Measurements from ENCODE around the gene DNAJB8.

DNAJB8 gene

GRCh38 chr3:128415773-128416577 lies 50.7 kb downstream of the DNAJB8 start:
- Histone ChIP-seq H3K9me3 (ENCODE audit: control insufficient read depth, insufficient read depth, low read length) (no peaks in the 10 kb centered on the region), H3K36me3 (ENCODE audit: control insufficient read depth, low read length) (no peaks in the 10 kb centered on the region), H3F3A (ENCODE audit: control insufficient read depth, insufficient read depth) (no peaks in the 10 kb centered on the region), H3K79me2 (ENCODE audit: control insufficient read depth, low read length) (no peaks in the 10 kb centered on the region), H3K9me2 (replicated peaks; ENCODE audit: control insufficient read depth, low read length) (no peaks in the 10 kb centered on the region), H3K4me3 (ENCODE audit: low read length) (no peak overlapping the region), H3K27ac (ENCODE audit: low read depth, low read length) (no peak overlapping the region), H3K4me2 (ENCODE audit: low read length) (no peak overlapping the region), H3K4me1 (ENCODE audit: control insufficient read depth, low read length) (no peaks in the 10 kb centered on the region), H3K27me3 (ENCODE audit: control insufficient read depth, low read length) (no peaks in the 10 kb centered on the region), H4K20me1 (ENCODE audit: control insufficient read depth, insufficient read depth, low read depth, low read length) (0 out of 2 replicates have a peak, but pooled peaks cover 2% of the 10 kb centered on the region)
- TF ChIP-seq, protein P1, sequence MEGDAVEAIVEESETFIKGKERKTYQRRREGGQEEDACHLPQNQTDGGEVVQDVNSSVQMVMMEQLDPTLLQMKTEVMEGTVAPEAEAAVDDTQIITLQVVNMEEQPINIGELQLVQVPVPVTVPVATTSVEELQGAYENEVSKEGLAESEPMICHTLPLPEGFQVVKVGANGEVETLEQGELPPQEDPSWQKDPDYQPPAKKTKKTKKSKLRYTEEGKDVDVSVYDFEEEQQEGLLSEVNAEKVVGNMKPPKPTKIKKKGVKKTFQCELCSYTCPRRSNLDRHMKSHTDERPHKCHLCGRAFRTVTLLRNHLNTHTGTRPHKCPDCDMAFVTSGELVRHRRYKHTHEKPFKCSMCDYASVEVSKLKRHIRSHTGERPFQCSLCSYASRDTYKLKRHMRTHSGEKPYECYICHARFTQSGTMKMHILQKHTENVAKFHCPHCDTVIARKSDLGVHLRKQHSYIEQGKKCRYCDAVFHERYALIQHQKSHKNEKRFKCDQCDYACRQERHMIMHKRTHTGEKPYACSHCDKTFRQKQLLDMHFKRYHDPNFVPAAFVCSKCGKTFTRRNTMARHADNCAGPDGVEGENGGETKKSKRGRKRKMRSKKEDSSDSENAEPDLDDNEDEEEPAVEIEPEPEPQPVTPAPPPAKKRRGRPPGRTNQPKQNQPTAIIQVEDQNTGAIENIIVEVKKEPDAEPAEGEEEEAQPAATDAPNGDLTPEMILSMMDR (IDR thresholded peaks at IDR 0.05; ENCODE audit: low read depth, low read length, poor library complexity, severe bottlenecking), result no peak
- no peak for TF ChIP-seq EZH2phosphoT487 (IDR thresholded peaks at IDR 0.05; ENCODE audit: borderline replicate concordance, low read length)

- H3K27ac ChIP-seq (ENCODE audit: low read depth, low read length), result no peak overlapping the region
- TF ChIP-seq, protein P1 (IDR thresholded peaks at IDR 0.05; ENCODE audit: low read depth, low read length, poor library complexity, severe bottlenecking), result no peak
- no peak for TF ChIP-seq EZH2phosphoT487 (IDR thresholded peaks at IDR 0.05; ENCODE audit: borderline replicate concordance, low read length)
Observed at GRCh38 chr3:128415200-128415772, 51.4 kb downstream of the DNAJB8 start.

DNA sequence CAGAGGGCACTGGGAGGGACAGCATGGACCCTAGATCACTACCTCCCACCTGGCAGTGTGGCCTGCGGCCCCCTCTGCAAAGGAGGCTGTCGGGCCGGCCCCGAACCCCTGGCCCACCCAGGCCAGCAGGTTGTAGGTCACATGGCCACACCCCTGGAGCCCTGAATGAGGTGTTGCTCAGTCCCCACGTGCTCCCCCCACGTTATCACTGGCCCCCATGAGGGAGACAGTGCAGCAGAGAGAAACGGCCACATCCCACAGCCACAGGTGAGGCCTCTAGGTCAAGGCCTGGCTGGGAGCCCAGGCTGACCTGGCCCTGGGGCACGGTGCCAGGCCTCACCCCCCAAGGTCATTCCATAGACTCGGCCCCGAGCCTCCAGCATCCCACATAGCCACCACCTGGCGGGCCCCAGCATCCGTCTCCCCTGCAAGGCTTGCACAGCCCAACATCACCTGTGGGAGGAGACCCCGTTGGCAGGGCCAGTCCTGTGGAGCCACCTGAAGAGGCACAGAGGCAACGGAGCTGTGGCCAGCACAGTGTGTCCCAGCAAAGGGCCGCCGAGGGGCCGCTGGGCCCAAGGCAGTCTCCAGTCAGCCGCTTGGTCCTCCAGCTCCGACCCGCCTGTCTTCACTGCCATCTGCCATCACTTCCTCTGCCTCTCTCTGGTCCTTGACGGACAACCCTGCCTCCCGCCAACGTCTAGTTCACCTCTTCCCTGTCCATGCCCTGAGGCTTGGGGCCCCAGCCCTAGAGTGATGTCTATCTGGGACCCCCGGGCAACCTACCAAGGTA lies 53.1 kb downstream of the DNAJB8 start:
- no peak overlapping the region for H3K4me3 ChIP-seq (ENCODE audit: low read length)
- no peak overlapping the region for H3K4me2 ChIP-seq (ENCODE audit: low read length)
- no peaks in the 10 kb centered on the region for H3K9me3 ChIP-seq (ENCODE audit: control insufficient read depth, insufficient read depth, low read length)
- TF ChIP-seq EZH2phosphoT487 (IDR thresholded peaks at IDR 0.05; ENCODE audit: borderline replicate concordance, low read length), result no peak
- TF ChIP-seq, protein P1 (IDR thresholded peaks at IDR 0.05; ENCODE audit: low read depth, low read length, poor library complexity, severe bottlenecking), result no peak
- H3K27me3 ChIP-seq (ENCODE audit: control insufficient read depth, low read length), result no peaks in the 10 kb centered on the region
- no peak overlapping the region for H3K27ac ChIP-seq (ENCODE audit: low read depth, low read length)
- H3K36me3 ChIP-seq (ENCODE audit: control insufficient read depth, low read length), result no peaks in the 10 kb centered on the region
- H4K20me1 ChIP-seq (ENCODE audit: control insufficient read depth, insufficient read depth, low read depth, low read length), result no peaks in the 10 kb centered on the region
- no peaks in the 10 kb centered on the region for H3K4me1 ChIP-seq (ENCODE audit: control insufficient read depth, low read length)
- no peaks in the 10 kb centered on the region for H3K9me2 ChIP-seq (replicated peaks; ENCODE audit: control insufficient read depth, low read length)
- H3K79me2 ChIP-seq (ENCODE audit: control insufficient read depth, low read length), result no peaks in the 10 kb centered on the region
- H3F3A ChIP-seq (ENCODE audit: control insufficient read depth, insufficient read depth), result no peaks in the 10 kb centered on the region

More at GRCh38 chr3:128415200-128415772, 51.4 kb downstream of the DNAJB8 start:
- Histone ChIP-seq H3K4me3 (ENCODE audit: low read length) (no peak overlapping the region), H3K27me3 (ENCODE audit: control insufficient read depth, low read length) (no peaks in the 10 kb centered on the region), H3K36me3 (ENCODE audit: control insufficient read depth, low read length) (no peaks in the 10 kb centered on the region), H3F3A (ENCODE audit: control insufficient read depth, insufficient read depth) (no peaks in the 10 kb centered on the region), H4K20me1 (ENCODE audit: control insufficient read depth, insufficient read depth, low read depth, low read length) (0 out of 2 replicates have a peak, but pooled peaks cover 2% of the 10 kb centered on the region), H3K79me2 (ENCODE audit: control insufficient read depth, low read length) (no peaks in the 10 kb centered on the region), H3K4me2 (ENCODE audit: low read length) (no peak overlapping the region), H3K9me3 (ENCODE audit: control insufficient read depth, insufficient read depth, low read length) (no peaks in the 10 kb centered on the region), H3K4me1 (ENCODE audit: control insufficient read depth, low read length) (no peaks in the 10 kb centered on the region), H3K9me2 (replicated peaks; ENCODE audit: control insufficient read depth, low read length) (no peaks in the 10 kb centered on the region)
